GM12891 (cell line): ENCODE data around the gene IGSF8. TPM values are rescaled to one million over a fixed set of nuclear protein-coding genes. Genes with fewer than 3 reads are reported as not detected.

Source experiments
- DNase-seq: peaks from one replicate; pipeline ENCODE4 v3.0.0; 2011; ENCODE audit warnings: low spot score; ENCODE audit not compliant: insufficient read length
- FAIRE-seq: peaks from 2 replicates; lab custom pipeline; 2011; peaks lifted over from hg19 to GRCh38; lab: Jason Lieb, UNC
- PAX5 ChIP-seq: IDR thresholded peaks from 2 replicates; pipeline ENCODE4 v1.6.1; 2011; ENCODE audit warnings: low read length, moderate library complexity, mild to moderate bottlenecking; ENCODE audit not compliant: insufficient read depth, severe bottlenecking
- POLR2A ChIP-seq: IDR thresholded peaks from 2 replicates; pipeline ENCODE4 v1.6.1; 2011; ENCODE audit warnings: low read depth, low read length, control low read depth
- POLR2AphosphoS5 ChIP-seq: IDR thresholded peaks from 2 replicates; pipeline ENCODE4 v1.6.1; 2011; ENCODE audit warnings: low read depth, low read length, control low read depth
- POU2F2 ChIP-seq: IDR thresholded peaks from 2 replicates; pipeline ENCODE4 v1.6.1; 2011; ENCODE audit warnings: low read depth, mild to moderate bottlenecking, control low read depth, low read length, moderate library complexity
- SPI1 ChIP-seq: IDR thresholded peaks from 2 replicates; pipeline ENCODE4 v1.6.1; 2011; ENCODE audit warnings: low read depth, low read length, control low read depth
- TAF1 ChIP-seq: IDR thresholded peaks from 2 replicates; pipeline ENCODE4 v1.6.1; 2011; ENCODE audit warnings: low read depth, low read length, control low read depth
- polyA plus RNA-seq: library from polyadenylated mRNA; unstranded; fragments of >200 nt; gene quantifications from one replicate; pipeline ENCODE4 v1.2.1, GENCODE V29; 2012; ENCODE audit warnings: low read depth, missing spikeins, inconsistent platforms; ENCODE audit not compliant: missing spikeins

Gene IGSF8
- polyA plus RNA-seq = 5.2 TPM

- TF ChIP-seq PAX5 (peak; percentile 18), POLR2AphosphoS5 (no peak)
- peak; percentile 90 for DNase-seq
- peak; percentile 93 for FAIRE-seq
Observed at GRCh38 chr1:160097911-160098851, at the start of gene IGSF8. TSS of gene IGSF8 (minus strand) at chr1:160098619. CDS start at chr1:160098472, 147 bp downstream.

- DNase-seq (no peak), FAIRE-seq (no peak)
- TF ChIP-seq SPI1 (no peak), POLR2A (no peak), PAX5 (no peak), POU2F2 (no peak), POLR2AphosphoS5 (no peak), TAF1 (no peak)
Observed at GRCh38 chr1:160148121-160148520, 49.7 kb upstream of the IGSF8 start.

GRCh38 chr1:160146107-160146506, 47.7 kb upstream of the IGSF8 start:
- no peak for TF ChIP-seq POU2F2
- TF ChIP-seq POLR2AphosphoS5 = no peak
- no peak for TF ChIP-seq POLR2A
- FAIRE-seq (no peak), DNase-seq (no peak)

GRCh38 chr1:160144921-160145320, 46.5 kb upstream of the IGSF8 start:
- no peak for DNase-seq
- TF ChIP-seq POU2F2 = no peak
- no peak for TF ChIP-seq PAX5
- no peak for TF ChIP-seq TAF1
- TF ChIP-seq SPI1 = no peak
- TF ChIP-seq POLR2A = no peak
- no peak for TF ChIP-seq POLR2AphosphoS5
- FAIRE-seq = no peak

GRCh38 chr1:160143695-160144094, 45.3 kb upstream of the IGSF8 start:
- FAIRE-seq (no peak), DNase-seq (no peak)
- no peak for TF ChIP-seq POLR2AphosphoS5
- TF ChIP-seq TAF1 = no peak
- peak; percentile 78 for TF ChIP-seq SPI1
- TF ChIP-seq POLR2A = no peak

GRCh38 chr1:160139840-160140239, 41.4 kb upstream of the IGSF8 start:
- no peak for TF ChIP-seq PAX5
- TF ChIP-seq POLR2AphosphoS5 = no peak
- TF ChIP-seq POU2F2 = no peak
- TF ChIP-seq TAF1 = no peak
- TF ChIP-seq POLR2A = no peak
- TF ChIP-seq SPI1 = no peak
- no peak for DNase-seq
- FAIRE-seq = no peak

GRCh38 chr1:160137216-160137862, 38.9 kb upstream of the IGSF8 start:
- DNase-seq (no peak), FAIRE-seq (no peak)
- TF ChIP-seq SPI1 = no peak
- TF ChIP-seq POLR2A = no peak
- TF ChIP-seq TAF1 = no peak
- no peak for TF ChIP-seq POLR2AphosphoS5
- TF ChIP-seq POU2F2 = no peak
- TF ChIP-seq PAX5 = no peak

- TF ChIP-seq POU2F2 (no peak), TAF1 (no peak), POLR2A (no peak), PAX5 (no peak), SPI1 (no peak), POLR2AphosphoS5 (no peak)
- DNase-seq (no peak), FAIRE-seq (no peak)
Observed at GRCh38 chr1:160136926-160137200, 38.4 kb upstream of the IGSF8 start.

GRCh38 chr1:160136121-160136925, 37.9 kb upstream of the IGSF8 start:
- FAIRE-seq (no peak), DNase-seq (no peak)
- TF ChIP-seq TAF1 = no peak
- TF ChIP-seq POLR2A = no peak
- no peak for TF ChIP-seq POU2F2
- no peak for TF ChIP-seq SPI1
- no peak for TF ChIP-seq POLR2AphosphoS5
- TF ChIP-seq PAX5 = no peak
